Stimulated activated CD4-positive, alpha-beta T cell treated with anti-CD3 and anti-CD28 coated beads, Interleukin-2, amount 100 ng/mL, for 24 hours (primary cell): Measurements from ENCODE around the gene FYN.
"Not testable (repeated sequence)": the region's sequence is repeated elsewhere in the genome, so short reads cannot be mapped to it uniquely, and the experiment has no call there.

Experiments used
- DNase-seq, 2 donors: peaks; one replicate each; pipeline ENCODE4 v3.0.0-alpha.2; 2020

FYN gene

DNA sequence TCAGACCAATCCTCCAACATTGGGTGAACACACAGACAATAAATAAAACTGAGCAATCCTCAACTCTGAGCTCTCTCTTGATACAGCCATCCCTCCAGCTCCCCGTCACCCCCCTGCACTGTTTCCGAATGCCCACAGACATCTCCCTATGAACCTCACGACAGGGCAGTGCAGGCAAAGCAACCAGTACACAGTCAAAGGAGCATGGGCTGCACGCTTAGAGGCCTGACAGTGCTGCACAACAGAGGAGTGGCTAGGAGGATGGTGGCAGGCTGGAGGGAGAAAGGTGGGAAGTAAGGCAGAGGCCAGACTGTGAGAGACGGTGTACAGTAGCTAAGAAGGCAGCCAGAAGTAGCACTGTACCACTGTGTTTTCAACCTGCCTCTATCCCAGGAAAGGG lies 24.0 kb downstream of the FYN start:
- DNase-seq = no peak

GRCh38 chr6:111848262-111848812 lies 24.9 kb downstream of the FYN start:
- DNase-seq = no peak

- peak in 1 of 2 donors; percentile 57 for DNase-seq
These were observed 26.5 kb downstream of the FYN start for GRCh38 chr6:111846492-111847409.

DNA sequence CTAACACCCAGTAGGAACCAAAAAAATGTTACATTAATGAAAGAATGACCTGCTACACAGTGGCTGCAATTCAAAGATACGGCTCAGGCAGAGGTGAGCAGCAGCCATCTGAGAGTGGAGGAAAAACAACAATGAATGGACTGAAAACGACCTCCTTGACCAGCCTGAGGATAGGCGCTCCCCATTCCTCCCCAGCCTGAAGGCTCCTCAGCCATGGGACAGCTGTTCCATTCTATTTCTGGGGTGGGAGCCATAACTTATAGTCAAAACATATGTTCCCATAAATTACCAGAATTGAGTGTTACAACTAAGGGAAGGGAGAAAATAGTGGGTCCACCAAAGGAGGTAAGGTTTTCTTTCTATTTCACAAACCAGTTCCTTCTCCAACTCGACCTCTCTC lies 27.2 kb downstream of the FYN start:
- DNase-seq = no peak

DNA sequence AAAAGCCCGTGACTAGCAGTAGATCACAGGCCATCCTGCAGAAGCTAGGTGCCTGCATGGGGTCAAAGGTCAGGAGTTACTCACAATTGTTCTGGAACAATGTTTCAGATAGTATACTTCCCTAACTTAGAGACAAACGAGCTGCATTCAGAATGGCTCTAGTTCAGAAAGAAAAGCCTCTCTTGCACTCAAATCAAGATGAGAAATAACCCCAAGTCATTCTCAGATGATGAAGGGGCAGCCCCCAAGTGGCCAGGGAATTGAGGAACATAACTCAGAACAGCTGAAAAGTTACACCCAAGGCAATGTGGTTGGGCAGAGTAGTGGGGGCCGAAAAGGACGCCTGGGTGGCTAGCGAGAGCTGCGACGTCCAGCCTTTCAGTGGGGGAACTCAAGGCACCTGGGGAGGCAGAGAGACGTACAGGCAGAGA lies 27.8 kb downstream of the FYN start:
- no peak for DNase-seq

- DNase-seq = no peak
These were observed 28.3 kb downstream of the FYN start for GRCh38 chr6:111844921-111845320.

DNA sequence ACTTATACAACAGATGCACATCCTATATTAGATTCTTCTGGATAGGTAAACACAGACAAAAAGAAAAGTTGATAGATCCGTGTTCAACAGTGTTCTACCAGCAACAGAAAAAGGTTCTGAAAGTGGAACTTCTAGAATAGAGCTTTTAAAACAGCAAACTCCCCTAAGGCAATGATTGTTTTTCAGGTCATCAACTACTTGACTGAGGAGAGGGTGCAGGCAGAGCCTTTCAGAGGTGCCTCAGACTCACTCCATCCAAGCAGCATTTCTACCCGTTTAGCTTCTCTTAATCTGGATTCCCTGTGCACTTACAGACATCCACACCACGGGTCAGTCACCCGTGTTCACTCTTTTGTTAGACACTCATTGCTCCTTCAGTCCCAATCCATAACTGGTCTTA lies 28.9 kb downstream of the FYN start:
- no peak for DNase-seq

- DNase-seq = peak; percentile 58 to 65
These were observed 29.7 kb downstream of the FYN start for GRCh38 chr6:111843347-111844147.

DNA sequence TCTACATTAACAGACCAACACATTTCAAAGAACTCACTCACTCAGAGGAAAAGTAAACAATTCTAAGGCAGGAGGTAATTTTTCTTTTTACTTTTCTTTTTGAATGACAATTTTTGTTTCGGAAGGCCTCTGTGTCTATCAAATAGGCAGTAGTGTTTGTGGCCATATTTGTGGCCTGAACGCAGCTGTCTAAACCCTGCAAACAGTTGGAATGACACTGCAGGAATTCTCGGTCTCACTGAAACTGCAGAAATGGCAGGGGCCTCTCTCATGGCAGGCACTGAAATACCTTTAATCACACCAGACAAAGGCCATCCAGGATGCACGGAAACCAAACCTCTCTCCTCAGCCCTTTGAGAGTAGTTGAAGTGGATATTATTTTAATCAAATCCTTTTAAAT lies 30.4 kb downstream of the FYN start:
- no peak for DNase-seq

GRCh38 chr6:111842271-111842822 lies 30.9 kb downstream of the FYN start:
- no peak for DNase-seq

DNA sequence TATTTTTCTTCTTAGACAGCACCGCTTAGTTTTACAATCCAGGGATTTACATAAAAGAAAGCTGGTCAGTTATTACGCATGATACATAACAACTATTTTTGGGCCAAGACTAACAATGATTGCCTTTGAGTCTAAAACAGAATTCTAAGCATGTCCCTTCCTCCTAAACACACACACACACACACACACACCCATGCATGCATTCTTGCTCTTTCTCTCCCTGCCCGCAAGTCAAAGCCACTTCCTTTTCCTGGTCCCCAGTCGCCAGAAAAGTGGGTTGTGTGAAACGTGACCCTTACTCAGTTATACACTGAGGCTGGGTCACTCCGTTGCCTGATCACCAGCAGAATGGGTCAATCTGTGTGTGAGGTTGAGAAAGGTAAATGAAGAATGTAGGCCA lies 31.4 kb downstream of the FYN start:
- DNase-seq = peak in 1 of 2 donors; percentile 44

GRCh38 chr6:111840803-111841202 lies 32.4 kb downstream of the FYN start:
- no peak for DNase-seq

- DNase-seq = no peak
These were observed 34.3 kb downstream of the FYN start for GRCh38 chr6:111838749-111839484.

DNA sequence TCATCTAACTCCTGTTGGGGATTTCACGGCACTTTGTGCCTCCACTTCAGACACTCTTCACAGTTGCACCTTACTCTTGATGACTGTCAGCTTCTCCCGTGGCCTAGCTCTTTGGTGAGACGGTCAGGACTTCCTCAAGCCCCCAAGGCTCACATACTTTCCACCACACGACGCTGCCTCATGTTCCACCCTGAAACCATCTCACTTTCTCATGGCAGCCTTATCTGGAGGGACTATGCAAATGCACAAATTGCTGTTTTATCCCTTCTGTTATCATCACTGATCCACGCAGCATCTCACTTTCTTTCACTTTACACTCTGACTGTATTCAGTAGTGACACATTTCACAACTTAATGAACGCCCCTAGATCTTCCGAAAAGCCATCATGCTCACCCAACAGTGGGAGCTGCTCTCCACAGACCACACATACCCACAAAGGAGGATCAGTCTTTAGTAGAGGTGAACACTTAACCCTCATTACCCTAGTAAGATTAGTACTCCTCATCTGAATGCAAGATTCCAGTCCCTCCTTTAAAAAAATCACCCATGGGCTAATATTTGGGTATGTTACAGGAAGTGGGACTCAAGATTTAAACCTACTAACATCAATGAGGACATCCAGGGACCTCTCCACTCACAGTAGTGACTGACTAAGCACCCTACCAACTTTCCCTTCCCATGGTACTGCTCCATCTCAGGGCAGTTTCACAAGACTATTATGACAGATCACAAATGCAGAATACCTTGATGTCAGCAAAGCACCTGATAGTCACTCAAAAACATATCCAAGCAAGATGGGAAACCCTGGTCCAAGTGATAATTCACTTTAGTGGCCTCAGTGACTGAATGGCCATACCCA lies 35.4 kb downstream of the FYN start:
- DNase-seq = peak; percentile 60 to 67

DNA sequence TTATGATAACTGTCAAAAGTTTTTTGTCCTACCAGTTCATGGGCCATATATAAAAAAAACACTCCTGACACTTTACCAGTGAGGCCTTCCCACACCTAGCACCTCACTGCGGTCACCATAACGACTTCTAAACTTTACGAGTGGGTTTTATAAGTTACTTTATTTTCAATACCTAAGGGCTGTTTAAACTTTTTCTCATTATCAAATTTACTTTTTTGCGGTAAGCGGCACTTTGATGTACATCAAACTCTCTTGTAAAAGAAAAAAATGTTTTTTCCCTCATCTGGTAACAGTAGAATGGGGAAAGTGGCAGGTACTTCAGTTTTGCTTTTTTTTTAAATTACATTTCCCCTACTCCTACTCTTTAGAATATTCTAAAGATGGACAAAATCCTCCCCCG lies 36.2 kb downstream of the FYN start:
- DNase-seq = no peak

GRCh38 chr6:111835807-111836206 lies 37.4 kb downstream of the FYN start:
- DNase-seq = no peak

DNA sequence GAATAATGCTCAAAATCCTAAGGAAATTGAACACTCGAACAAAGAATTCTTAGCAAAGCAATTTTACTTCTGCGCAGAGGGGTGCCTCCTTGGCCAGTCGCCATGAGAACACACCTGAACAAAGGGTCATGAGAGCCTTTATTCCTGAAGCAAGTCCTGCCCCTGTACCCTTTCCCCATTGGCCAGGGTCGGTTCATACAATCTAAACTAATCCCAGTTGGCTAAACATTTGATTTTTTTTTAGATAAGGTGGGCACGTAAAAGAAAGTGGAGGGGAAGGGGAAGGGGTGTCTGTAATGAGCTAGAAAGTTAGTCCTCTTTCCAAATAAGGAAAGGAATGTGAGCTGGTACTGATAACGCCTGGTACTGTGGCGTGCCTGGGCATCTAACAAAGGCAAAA lies 37.9 kb downstream of the FYN start:
- not testable (repeated sequence) for DNase-seq

- DNase-seq = no peak
These were observed 38.9 kb downstream of the FYN start for GRCh38 chr6:111834356-111834755.

DNA sequence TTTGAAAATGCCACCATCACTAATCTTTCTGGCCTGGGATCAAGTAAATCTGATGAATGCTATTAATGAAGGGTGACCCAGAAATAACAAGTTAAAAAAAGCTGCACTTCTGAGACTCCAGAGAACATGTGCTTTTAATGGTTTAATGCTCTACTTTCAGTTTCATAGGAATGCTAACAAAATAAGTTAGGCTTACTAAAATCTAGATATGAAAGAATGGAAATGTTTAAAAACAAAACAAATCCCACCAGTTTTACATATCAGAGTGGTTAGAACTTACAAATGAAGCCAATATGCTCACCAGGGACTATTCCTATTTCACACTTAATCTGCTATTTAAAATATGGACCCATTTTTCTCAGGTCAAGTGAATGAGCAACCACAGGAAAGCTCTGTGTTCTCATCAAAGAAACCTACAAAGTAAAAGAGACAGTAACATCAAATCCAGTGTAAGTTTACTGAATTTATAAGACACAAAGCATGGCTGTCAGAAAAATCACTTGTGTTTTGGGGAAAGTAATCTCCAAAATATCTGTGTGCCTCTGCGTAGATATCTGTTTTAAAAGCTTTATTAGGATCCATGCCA lies 40.3 kb downstream of the FYN start:
- DNase-seq = no peak

DNA sequence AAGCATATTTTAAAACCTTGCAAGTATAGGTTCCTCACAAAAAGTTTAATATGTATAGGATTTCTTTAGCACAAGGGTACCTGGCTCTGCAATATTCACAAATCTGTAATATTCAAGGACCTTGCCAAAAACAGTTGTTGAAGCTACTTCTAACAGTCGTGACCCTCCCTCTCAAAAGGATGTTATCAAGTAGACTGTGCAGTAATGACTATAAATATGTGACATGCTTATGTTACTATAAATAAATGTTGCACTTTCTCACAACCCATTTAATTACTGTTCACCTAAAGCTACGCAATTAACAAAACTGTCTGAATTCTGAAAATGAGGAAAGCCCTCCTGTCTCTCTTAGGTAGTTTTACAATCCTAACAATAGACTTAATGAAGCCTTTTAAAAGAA lies 41.8 kb downstream of the FYN start:
- no peak for DNase-seq

- DNase-seq = no peak
These were observed 43.3 kb downstream of the FYN start for GRCh38 chr6:111829998-111830397.
